Upper lobe of right lung (tissue), 1 donor: Measurements from ENCODE around the gene PJA2. TPM values are rescaled to one million over a fixed set of nuclear protein-coding genes. Genes with fewer than 3 reads are reported as not detected.

ENCODE experiments used
- ATAC-seq: fragments of 200-7000 bp; cut with Tn5 transposase; one replicate; pipeline ENCODE4 v1.9.1; 2020; ENCODE audit warnings: mild to moderate bottlenecking, moderate library complexity
- DNase-seq: peaks from one replicate; pipeline ENCODE4 v3.0.0-alpha.2; 2020
- H3K27ac ChIP-seq: fragments of 200-600 bp; one replicate; pipeline ENCODE4 v1.8.0; 2022
- H3K27me3 ChIP-seq: fragments of 200-600 bp; one replicate; pipeline ENCODE4 v1.8.0; 2022; ENCODE audit warnings: mild to moderate bottlenecking
- H3K36me3 ChIP-seq: fragments of 200-600 bp; one replicate; pipeline ENCODE4 v1.8.0; 2022
- H3K4me1 ChIP-seq: fragments of 200-600 bp; one replicate; pipeline ENCODE4 v1.8.0; 2022
- H3K4me3 ChIP-seq: fragments of 200-600 bp; one replicate; pipeline ENCODE4 v1.8.0; 2022; ENCODE audit warnings: mild to moderate bottlenecking
- H3K9me3 ChIP-seq: fragments of 200-600 bp; one replicate; pipeline ENCODE4 v1.8.0; 2022
- intact Hi-C: fragments of 100-400 bp; cut with DNase I; formaldehyde crosslinking; loops from one replicate; pipeline ENCODE4 v1.11.0; 2022
- long read RNA-seq: library from polyadenylated mRNA; unstranded; transcript quantifications from one replicate; pipeline ENCODE4 v2.0.0, GENCODE V29; 2021
- total RNA-seq: library from RNA; stranded (reverse); fragmentation: NEBNext Ultra II Directional; extraction: Animal tissue kit (Norgen Biotek cat#: 25700); gene quantifications from one replicate; pipeline ENCODE4 v1.2.1, GENCODE V29; 2021
- TF ChIP-seq, protein P1 (sequence below): fragments of 200-600 bp; IDR thresholded peaks from one replicate; pipeline ENCODE4 v1.8.0; 2022; ENCODE audit warnings: antibody characterized with exemption
- donor health status: DM: no; HTN: yes; CAD: no; lungs with severe emphysema.

Gene PJA2, protein sequence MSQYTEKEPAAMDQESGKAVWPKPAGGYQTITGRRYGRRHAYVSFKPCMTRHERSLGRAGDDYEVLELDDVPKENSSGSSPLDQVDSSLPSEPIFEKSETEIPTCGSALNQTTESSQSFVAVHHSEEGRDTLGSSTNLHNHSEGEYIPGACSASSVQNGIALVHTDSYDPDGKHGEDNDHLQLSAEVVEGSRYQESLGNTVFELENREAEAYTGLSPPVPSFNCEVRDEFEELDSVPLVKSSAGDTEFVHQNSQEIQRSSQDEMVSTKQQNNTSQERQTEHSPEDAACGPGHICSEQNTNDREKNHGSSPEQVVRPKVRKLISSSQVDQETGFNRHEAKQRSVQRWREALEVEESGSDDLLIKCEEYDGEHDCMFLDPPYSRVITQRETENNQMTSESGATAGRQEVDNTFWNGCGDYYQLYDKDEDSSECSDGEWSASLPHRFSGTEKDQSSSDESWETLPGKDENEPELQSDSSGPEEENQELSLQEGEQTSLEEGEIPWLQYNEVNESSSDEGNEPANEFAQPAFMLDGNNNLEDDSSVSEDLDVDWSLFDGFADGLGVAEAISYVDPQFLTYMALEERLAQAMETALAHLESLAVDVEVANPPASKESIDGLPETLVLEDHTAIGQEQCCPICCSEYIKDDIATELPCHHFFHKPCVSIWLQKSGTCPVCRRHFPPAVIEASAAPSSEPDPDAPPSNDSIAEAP
- total RNA-seq: 93.9 TPM
- long read RNA-seq, full-length matches to known transcripts: 239 of 272 reads
- long read RNA-seq, partial matches to known transcripts: 21 of 272 reads
- long read RNA-seq, other reads (novel, unspliced or antisense): 12 of 272 reads

DNA sequence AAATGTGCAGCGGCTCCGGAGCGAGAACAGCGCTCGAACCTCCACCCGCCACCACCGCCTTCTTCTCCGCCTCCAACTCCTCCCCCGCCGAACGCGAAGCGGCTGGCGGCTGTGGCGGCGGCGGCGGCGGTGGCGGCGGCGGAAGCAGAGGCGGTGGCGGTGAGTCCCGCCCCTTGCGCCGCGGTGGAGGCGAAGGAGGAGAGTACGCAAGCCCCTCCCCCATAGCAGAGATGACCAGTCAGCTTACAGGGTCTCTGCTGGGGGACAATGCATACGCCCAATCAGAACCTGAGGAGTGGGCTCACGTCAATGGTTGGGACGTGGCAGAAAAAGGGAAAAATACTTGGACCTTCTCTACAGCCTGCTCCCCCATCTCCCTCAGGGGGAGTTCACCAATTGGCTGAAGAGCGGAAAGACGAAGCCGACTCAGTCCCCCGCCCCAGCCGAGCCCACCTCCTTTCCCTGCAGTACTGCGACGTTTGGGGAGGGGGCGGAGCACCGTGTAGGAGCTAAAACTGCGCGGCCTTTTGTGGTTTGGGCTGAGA lies at the start of gene PJA2:
PJA2 (minus strand) TSS at position 131 of the 545 bp plus-strand sequence. CDS start 26,541 bp downstream, outside the sequence.
- H3K27ac ChIP-seq: peak within 1 kb of the TSS; percentile 98
- no peaks in the 10 kb centered on the region for H3K27me3 ChIP-seq

GRCh38 chr5:109455598-109456096 lies 45.9 kb upstream of the PJA2 start:
- Histone ChIP-seq H3K4me3 (no peak overlapping the region), H3K36me3 (no peaks in the 10 kb centered on the region), H3K9me3 (no peaks in the 10 kb centered on the region), H3K27me3 (no peaks in the 10 kb centered on the region), H3K27ac (peak overlapping the region; percentile 38), H3K4me1 (peaks cover 20% of the 10 kb centered on the region)
- intact Hi-C loops: no loop called here
- TF ChIP-seq, protein P1, sequence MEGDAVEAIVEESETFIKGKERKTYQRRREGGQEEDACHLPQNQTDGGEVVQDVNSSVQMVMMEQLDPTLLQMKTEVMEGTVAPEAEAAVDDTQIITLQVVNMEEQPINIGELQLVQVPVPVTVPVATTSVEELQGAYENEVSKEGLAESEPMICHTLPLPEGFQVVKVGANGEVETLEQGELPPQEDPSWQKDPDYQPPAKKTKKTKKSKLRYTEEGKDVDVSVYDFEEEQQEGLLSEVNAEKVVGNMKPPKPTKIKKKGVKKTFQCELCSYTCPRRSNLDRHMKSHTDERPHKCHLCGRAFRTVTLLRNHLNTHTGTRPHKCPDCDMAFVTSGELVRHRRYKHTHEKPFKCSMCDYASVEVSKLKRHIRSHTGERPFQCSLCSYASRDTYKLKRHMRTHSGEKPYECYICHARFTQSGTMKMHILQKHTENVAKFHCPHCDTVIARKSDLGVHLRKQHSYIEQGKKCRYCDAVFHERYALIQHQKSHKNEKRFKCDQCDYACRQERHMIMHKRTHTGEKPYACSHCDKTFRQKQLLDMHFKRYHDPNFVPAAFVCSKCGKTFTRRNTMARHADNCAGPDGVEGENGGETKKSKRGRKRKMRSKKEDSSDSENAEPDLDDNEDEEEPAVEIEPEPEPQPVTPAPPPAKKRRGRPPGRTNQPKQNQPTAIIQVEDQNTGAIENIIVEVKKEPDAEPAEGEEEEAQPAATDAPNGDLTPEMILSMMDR: no peak
- ATAC-seq: peak; percentile 93
- DNase-seq: no peak

More for the DNA sequence above, at the start of gene PJA2:
- H3K9me3 ChIP-seq: no peaks in the 10 kb centered on the region
- TF ChIP-seq, protein P1: peak; percentile 37
- intact Hi-C loops: no loop called here
- H3K4me3 ChIP-seq: peak within 1 kb of the TSS; percentile 80
- no peaks in the 10 kb centered on the region for H3K36me3 ChIP-seq
- DNase-seq (peak; percentile 99), ATAC-seq (peak; percentile 97)
- peaks cover 32% of the 10 kb centered on the region for H3K4me1 ChIP-seq

DNA sequence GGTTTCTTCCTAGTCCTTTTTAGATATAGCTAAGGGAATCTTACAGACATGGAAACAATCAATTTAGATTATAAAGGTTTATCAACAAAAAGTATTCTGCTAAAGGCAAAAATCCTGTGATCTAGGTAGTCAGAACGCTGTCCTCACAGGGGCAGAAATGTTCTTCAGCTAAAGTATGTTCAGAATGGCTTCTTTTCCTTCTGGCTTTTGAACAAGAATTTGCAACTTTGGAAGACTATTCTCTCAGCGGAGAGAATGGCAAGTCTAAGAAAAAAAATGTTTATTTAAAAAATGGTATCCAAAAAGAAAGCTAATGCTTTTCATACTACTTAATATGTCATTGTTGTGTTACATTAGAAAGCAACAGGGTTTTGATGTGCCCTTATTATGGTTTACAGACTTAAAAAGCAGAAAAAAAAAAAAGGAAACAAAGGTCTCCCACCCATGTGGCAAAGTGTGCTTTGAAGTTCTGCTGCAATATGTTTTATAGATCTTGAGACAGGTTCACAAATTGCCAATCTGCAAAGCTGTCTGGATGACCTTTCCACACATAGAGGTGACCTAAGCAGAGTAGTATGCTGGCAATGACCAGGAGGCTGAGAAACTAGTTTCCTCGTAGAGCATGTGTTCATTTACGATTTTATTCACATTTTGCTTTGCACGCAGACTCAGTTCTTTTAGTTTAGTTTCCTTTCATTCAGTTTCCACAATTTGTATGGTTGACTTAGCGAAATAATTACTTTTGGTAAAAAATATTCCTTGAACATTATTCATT lies 45.1 kb upstream of the PJA2 start:
- DNase-seq (no peak), ATAC-seq (no peak)
- peaks cover 20% of the 10 kb centered on the region for H3K4me1 ChIP-seq
- no peaks in the 10 kb centered on the region for H3K27me3 ChIP-seq
- H3K4me3 ChIP-seq: no peak overlapping the region
- TF ChIP-seq, protein P1: no peak
- H3K36me3 ChIP-seq: no peaks in the 10 kb centered on the region
- no peaks in the 10 kb centered on the region for H3K9me3 ChIP-seq
- H3K27ac ChIP-seq: peak overlapping the region; percentile 38
- intact Hi-C loops: no loop called here

DNA sequence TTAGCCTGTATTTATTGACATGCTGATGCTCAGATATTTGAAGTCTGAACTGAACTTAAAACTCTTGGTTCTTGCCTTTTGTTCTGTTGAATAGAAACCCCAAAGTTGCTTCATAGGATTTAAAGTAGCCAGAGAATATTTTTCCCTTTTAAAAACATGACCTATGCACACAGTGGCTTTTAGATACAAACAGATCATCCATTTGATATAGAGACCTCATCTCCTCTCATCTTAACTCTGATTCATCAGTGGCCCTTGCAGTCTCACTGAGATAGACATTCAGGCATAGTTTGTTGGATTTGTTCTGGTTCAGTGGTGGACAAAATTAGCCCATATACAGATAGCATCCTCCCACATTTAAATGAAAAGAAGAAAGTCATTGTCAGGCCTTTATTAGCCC lies 43.5 kb upstream of the PJA2 start:
- H3K36me3 ChIP-seq: no peaks in the 10 kb centered on the region
- no peaks in the 10 kb centered on the region for H3K27me3 ChIP-seq
- peaks cover 20% of the 10 kb centered on the region for H3K4me1 ChIP-seq
- TF ChIP-seq, protein P1: no peak
- intact Hi-C loops: no loop called here
- DNase-seq (no peak), ATAC-seq (no peak)
- no peak overlapping the region for H3K27ac ChIP-seq
- no peak overlapping the region for H3K4me3 ChIP-seq
- no peaks in the 10 kb centered on the region for H3K9me3 ChIP-seq

DNA sequence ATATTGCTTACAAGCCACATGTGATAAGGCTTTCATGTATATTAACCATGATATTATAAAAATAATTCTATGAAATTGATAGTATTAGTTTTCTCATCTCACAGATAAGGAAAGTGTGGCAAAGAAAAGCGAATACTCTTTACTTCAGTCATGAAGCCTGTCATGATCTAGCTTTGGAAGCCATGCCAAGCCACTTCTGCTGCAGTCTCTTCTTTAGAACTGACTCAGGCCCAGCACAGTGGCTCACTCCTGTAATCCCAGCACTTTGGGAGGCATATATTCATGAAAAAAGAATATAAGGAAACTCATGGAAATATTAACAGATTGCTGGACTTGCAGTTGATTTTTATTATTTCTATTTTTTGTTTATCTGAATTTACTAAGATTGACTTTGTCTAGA lies 42.9 kb upstream of the PJA2 start:
- Histone ChIP-seq H3K36me3 (no peaks in the 10 kb centered on the region), H3K9me3 (no peaks in the 10 kb centered on the region), H3K4me1 (peaks cover 20% of the 10 kb centered on the region), H3K27ac (no peak overlapping the region), H3K27me3 (no peaks in the 10 kb centered on the region), H3K4me3 (no peak overlapping the region)
- TF ChIP-seq, protein P1: no peak
- no peak for DNase-seq
- intact Hi-C loops: no loop called here
- no peak for ATAC-seq
